GM12864 (cell line): ENCODE data around the gene ASB8.

Experiments
- DNase-seq: peaks from one replicate; pipeline ENCODE4 v3.0.0-alpha.2; 2011; ENCODE audit warnings: low read depth
- H3K4me3 ChIP-seq: 2 replicates; pipeline ENCODE4 v1.5.1; 2011; ENCODE audit warnings: mild to moderate bottlenecking, low read depth, low read length, control low read depth
- TF ChIP-seq, protein P1 (sequence below): IDR thresholded peaks from 2 replicates; pipeline ENCODE4 v1.5.1; 2011; ENCODE audit warnings: low read depth, mild to moderate bottlenecking, moderate library complexity, low read length, control low read depth, inconsistent platforms; ENCODE audit errors: missing control alignments

Gene ASB8

DNA sequence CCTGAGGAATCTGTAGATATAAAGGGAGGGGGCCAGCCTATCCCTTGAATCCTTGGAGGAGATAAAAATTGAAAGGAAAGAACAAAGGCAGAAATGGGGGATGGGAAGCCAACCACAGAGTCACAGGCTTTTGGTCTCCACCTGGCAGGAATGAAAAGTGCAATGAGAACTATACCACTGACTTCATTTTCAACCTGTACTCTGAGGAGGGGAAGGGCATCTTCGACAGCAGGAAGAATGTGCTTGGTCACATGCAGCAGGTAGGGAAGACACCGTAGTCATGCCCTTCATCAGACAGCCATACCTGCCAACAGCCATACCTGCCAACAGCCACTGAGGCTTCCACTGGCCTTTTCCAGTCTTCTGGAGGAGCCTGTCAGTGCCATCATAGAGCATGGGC, 13.4 kb downstream of the ASB8 start:
- no peak for DNase-seq
- H3K4me3 ChIP-seq: no peak overlapping the region
- TF ChIP-seq, protein P1, sequence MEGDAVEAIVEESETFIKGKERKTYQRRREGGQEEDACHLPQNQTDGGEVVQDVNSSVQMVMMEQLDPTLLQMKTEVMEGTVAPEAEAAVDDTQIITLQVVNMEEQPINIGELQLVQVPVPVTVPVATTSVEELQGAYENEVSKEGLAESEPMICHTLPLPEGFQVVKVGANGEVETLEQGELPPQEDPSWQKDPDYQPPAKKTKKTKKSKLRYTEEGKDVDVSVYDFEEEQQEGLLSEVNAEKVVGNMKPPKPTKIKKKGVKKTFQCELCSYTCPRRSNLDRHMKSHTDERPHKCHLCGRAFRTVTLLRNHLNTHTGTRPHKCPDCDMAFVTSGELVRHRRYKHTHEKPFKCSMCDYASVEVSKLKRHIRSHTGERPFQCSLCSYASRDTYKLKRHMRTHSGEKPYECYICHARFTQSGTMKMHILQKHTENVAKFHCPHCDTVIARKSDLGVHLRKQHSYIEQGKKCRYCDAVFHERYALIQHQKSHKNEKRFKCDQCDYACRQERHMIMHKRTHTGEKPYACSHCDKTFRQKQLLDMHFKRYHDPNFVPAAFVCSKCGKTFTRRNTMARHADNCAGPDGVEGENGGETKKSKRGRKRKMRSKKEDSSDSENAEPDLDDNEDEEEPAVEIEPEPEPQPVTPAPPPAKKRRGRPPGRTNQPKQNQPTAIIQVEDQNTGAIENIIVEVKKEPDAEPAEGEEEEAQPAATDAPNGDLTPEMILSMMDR: no peak

DNA sequence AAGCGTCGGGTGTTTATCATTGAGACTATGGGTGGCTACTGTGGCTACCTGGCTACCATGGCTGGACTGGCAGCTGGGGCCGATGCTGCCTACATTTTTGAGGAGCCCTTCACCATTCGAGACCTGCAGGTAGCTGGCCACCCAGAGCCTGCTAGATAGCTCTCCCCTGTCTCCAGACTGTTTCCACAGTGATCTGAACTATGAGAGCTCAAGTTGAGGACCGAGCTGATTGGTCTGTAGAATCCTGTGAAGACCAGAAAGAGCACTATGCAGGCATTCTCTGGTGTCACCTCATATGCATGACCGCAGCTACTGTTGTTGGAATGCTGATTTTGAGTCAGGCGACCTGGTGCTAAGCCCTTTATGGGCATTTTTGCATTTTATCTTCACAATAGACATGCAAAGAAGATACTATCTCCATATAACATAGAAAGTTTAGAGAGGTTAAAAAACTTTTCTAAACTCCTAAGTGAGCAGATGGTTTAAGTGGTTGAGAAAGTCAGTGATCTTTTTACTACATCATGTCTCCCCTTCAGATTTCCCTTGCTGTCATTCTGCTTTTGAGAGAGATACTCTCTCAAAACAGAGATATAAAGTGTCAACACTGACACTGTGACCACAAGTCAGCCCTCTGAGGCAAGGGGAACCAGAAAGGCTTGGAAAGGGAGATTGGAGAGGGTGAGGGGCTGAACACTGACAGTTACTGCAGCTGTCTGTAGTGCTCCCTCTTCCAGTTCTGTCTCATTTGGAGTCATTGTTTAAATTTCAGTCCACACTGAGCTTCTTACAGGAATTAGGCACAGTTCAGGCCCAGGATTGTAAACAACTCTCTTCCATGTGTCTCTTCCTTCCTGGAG, 14.3 kb downstream of the ASB8 start:
- DNase-seq: no peak
- H3K4me3 ChIP-seq: no peak overlapping the region
- TF ChIP-seq, protein P1: no peak

DNA sequence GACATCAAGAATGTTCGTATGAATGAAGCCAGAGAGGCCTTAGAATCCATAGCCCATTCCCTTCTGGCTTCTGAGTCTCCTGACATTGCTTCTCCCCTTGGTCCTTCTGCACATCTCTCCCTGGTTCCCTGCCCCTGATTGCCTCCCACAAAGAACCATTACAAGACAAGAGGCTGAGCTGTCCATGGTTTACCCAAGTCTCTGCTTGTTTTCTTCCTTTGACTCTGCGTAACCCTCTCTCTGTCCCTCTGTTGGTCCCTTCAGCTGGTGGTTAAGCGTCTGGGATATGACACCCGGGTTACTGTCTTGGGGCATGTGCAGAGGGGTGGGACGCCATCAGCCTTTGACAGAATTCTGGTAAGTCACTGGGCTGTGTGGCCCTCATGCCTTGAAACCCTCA, 22.3 kb downstream of the ASB8 start:
- no peak overlapping the region for H3K4me3 ChIP-seq
- DNase-seq: no peak
- TF ChIP-seq, protein P1: no peak

DNA sequence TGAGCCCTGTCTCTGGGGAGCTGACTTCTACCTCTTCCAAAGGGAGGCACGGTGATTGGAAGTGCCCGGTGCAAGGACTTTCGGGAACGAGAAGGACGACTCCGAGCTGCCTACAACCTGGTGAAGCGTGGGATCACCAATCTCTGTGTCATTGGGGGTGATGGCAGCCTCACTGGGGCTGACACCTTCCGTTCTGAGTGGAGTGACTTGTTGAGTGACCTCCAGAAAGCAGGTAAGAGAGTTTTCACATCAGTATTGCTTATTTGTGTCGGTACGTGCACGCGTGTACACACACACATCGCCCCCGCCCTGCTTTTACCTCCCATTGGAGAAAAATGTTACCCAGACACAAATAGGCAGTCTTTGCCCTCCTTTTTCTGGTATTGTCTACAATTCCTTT, 24.5 kb downstream of the ASB8 start:
- no peak overlapping the region for H3K4me3 ChIP-seq
- no peak for DNase-seq
- TF ChIP-seq, protein P1: no peak

DNA sequence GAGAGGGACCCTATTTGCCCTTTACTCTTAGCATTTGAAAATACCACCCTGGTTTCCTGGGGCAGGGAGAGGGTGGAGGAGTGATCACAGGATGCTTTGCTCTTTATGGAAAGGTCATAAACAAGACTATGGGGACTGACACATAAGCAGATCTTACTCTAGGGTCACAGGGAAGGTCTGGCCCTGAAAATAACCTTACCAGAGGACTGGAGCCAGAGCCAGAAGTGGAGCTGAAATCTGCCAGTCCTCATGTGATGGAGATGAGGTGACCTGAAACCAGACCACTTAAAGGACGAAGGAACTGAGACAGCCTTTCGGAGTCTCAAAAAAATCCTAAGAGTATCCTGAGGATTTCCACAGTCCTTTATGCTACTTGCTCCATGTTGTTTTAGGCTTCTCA, 25.8 kb downstream of the ASB8 start:
- H3K4me3 ChIP-seq: no peak overlapping the region
- TF ChIP-seq, protein P1: no peak
- DNase-seq: no peak

DNA sequence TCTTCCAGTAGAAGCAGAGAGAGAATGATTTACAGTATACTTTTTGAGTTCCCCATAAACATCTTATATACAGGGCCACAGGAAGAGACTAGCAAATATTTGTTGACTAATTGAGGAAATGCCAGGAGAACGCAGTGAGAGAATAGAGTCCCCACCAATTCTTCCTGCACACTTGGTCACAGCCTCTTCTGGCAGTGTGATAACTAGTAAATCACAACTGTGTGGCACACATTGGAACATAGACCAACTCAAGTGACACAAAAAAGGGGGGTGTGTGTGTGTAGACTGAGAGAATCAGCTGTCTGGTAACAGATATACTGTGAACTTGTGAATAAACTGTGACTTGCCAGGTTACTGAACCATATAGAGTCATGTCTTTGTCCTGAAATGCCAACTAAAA, 27.9 kb downstream of the ASB8 start:
- H3K4me3 ChIP-seq: no peak overlapping the region
- no peak for DNase-seq
- TF ChIP-seq, protein P1: no peak

DNA sequence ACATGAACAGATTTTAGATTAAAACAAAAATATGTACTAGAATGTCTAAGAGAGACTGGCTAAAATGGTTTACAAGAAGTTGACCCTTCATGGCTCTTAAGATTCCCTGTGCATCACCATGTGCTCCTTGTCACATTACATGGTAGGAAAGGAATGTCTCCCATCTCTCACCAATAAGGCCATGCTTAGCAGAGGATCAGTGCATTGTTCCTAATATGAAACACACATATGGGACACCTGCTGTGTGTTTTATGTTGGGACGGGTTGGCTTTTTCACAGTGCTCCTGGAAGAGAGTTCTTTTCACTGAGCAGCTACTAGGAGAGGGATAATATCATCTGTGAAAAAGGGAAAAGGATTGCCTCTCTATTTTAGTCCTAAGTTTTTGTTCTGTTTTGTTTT, 28.5 kb downstream of the ASB8 start:
- H3K4me3 ChIP-seq: no peak overlapping the region
- DNase-seq: no peak
- TF ChIP-seq, protein P1: no peak
